GM19372 (cell line): ENCODE measurements around the gene POP4.

Experiments used
- ATAC-seq: cut with Tn5 transposase; IDR thresholded peaks from one replicate; pipeline ENCODE4 v1.9.1; 2021; ENCODE audit warnings: mild to moderate bottlenecking, low read depth, moderate library complexity; ENCODE audit not compliant: unreplicated experiment

The POP4 gene

GRCh38 chr19:29628661-29629385, 22.7 kb downstream of the POP4 start:
- ATAC-seq = no peak

DNA sequence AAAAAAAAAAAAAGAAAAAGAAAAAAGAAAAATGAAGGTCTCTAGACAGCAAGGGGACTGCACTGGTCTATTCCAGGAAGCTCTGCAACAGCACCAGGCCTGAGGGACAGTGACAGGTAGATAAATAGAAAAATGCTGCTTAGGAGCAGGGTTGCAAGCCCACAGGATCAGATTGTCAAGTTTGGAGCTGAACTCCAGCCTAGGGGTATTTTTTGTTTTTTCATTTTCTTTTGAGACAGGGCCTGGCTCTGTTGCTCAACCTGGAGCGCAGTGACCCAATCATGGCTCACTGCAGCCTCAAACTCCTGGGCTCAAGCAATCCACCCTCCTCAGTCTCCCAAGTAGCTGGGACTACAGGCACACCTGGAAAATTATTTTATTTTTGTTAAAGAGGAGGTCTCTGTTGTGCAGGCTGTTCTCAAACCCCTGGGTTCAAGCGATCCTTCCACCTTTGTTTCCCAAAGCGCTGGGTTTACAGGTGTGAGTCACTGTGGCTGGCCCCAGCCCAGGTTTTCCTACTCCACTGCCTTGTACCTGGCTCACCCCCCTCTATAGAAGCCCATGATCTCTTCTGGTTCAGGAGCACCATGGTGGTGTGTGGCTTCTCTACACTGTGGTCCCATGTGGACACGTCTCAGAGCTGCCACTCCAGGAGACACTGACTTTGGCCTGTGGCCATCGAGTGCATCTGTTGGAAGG, 23.9 kb downstream of the POP4 start:
- no peak for ATAC-seq

- ATAC-seq = no peak
Observed at GRCh38 chr19:29630655-29631054, 24.6 kb downstream of the POP4 start.

DNA sequence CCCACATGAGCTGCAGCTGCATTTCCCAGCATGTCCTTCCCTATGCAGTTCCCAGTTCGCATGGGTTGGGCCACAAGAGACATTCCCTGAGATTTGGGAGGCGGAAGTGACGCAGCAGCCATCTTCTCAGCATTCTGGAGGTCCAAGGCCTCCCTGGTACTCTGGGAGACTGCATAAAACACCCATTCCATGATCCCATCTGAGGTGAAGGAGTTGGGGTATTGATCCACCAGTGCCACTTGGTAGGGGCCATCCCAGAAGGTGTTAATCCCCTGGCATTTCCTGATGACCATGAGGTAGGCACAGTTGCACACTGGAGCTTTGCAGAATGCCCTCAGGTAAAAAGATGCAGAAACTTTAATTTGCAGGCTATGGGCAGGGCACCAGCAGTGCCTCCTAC, 25.4 kb downstream of the POP4 start:
- no peak for ATAC-seq

GRCh38 chr19:29634002-29634401, 27.9 kb downstream of the POP4 start:
- ATAC-seq = no peak

DNA sequence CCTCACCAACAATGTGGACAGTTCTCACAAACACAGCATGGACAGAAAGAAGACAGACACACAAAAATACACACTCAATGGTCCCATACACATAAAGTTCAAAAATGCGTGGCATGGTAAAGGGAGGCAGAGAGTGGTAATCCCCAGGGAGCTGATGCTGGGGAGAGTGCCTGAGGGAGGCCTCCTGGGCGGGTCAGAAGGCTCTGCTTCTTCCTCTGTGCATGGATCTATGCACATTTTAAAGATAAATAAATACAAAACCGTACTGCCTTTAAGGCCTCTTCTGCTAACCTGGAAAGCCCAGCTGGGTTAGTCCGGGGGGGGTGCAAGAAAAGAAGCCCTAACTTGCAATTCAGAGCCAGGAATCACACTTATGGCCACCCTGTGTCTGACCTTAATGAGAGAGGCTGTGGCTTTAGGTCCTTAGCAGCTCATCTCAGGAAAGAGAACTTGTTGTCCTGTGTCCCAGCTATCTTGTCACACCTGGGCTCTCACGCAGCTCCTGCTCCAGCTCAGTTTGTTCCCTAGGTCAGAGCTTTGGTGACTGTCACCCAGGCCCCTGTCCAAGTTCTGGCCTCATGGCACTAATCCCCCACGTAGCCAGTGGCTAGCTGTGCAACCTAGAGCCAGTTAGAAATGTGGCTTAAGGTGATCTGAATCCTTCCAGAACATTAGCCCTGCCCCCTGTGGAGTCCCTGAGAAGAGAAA, 28.5 kb downstream of the POP4 start:
- no peak for ATAC-seq

DNA sequence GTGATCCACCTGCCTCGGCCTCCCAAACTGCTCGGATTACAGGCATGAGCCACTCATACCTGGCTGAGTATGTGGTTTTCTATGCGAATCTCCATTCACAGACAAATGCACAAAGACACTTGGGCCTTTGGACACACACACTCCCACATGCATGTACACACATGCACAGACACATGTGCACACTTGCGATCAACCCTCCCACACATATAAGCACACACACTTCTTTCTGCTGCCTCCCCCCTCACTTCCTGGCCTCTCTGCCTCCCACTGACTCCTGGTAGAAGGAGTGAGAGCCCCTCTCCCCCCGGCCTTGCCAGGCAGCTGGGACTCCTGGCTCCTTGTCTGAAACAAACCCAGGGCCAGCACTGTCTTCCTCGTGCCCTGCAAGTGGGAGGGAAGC, 29.9 kb downstream of the POP4 start:
- no peak for ATAC-seq

DNA sequence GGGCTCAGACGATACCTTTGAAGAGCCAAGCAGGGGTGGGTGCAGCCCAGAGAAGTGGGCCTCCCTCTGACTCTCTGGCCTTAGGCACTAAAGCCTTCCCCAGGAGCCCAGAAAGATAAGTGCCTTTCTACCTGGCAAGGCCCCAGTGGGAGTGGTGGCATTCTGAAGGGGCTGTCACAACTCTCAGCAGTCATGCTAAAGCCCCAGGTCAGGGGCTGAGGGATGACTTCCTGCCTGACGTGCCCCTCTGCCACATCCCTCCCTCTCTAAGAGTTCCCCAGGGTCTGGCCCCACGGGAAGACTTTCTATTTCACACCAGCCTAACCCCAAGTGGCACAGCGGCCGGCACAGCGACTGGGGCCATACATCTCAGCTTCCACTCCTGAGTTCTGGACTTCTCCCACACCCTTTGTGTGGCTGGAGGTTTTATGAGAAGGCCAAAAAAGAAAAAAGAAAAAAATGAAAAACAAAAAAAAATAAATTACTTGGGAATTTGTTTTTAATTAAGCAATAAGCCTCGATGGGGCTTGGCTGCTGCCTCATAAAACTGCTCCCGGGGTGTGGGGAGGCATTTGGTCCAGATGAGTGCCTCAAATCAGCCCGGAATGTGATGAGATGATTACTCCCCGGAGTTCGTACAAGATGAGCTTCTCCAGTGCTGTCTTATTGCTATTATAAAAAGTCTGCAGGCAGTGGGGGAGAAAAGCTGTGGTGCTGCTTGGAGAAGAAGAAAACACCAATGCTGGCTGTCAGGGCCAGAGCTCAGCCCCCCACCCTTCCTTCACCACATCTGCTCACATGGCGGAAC, 30.7 kb downstream of the POP4 start:
- ATAC-seq = no peak

GRCh38 chr19:29639086-29639485, 33.0 kb downstream of the POP4 start:
- no peak for ATAC-seq

- no peak for ATAC-seq
Observed at GRCh38 chr19:29640231-29640630, 34.1 kb downstream of the POP4 start.

- ATAC-seq = no peak
Observed at GRCh38 chr19:29641597-29641996, 35.5 kb downstream of the POP4 start.

DNA sequence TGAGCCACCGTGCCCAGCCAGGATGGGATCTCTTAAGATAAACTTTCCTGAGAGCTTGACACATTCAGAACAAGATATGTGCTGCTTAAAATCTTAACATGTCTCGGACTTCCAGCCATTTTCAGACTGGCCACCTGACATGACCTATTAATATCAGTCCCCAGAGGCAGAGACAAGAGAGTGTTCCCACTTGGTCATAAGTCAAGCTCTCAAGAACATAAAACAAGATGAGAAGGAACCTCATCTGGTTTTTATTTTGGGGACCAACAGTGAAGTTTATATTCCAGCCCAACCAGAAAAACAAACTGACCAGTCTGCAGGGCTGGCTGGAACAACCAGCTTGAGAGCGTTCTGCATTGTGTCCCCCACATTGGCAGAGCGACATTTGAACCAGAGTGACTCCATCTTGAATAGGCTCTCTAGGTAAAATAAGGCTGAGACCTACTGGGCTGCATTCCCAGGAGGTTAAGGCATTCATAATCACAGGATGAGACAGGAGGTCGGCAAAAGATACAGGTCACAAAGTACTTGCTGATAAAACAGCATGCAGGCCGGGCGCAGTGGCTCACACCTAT, 37.4 kb downstream of the POP4 start:
- ATAC-seq = no peak

GRCh38 chr19:29644210-29644609, 38.1 kb downstream of the POP4 start:
- ATAC-seq = no peak

- no peak for ATAC-seq
Observed at GRCh38 chr19:29645491-29645867, 39.4 kb downstream of the POP4 start.

DNA sequence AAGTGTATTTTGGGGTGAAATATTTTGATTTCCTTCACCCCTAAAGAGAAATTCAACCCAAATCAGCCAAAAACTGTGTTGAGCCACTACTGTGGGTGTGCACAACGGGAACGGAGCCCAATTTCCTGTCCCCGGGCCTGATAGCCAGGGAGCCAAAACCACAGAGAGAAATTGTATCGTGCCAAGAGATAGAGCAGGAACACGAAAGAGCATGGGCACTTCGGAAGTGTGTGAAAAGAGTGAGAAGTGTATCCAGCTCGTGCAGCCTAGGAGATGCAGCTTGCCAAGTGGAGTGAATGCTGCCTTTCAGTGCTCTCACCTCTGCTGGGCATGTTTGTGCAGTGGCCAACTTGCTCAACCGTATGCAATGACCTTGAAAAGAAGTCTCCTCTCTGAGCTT, 39.8 kb downstream of the POP4 start:
- no peak for ATAC-seq

GRCh38 chr19:29650772-29651387, 44.8 kb downstream of the POP4 start:
- no peak for ATAC-seq

DNA sequence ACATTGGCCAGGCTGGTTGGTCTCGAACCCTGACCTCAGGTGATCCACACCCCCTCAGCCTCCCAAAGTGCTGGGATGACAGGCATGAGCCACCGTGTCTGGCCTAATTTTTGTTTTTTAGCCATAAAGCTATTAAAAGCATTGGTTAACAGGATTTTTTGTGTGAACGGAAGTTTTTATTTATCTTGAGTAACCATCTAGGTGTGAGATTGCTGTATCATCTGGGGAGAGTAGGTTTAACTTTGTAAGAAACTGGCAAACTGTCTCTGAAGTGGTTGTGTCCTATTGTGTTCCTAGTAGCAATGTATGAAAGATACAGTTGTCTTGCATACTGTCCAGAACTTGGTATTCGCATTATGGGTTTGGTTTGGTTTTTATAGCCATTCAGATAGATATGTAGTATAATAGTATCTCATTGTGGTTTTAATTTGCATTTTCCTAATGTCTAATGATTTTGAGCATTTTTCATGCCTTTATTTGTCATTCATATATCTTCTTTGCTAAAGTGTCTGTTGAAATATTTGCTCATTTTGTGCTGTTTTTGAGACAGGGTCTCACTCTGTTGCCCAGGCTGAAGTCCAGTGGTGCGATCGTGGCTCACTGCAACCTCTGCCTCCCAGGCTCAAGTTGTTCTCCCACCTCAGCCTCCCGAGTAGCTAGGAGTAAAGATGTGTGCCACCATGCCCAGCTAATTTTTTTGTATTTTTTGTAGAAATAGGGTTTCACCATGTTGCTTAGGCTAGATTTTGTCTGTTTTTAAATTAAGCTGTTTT, 45.7 kb downstream of the POP4 start:
- no peak for ATAC-seq

GRCh38 chr19:29653398-29653797, 47.3 kb downstream of the POP4 start:
- ATAC-seq = no peak

DNA sequence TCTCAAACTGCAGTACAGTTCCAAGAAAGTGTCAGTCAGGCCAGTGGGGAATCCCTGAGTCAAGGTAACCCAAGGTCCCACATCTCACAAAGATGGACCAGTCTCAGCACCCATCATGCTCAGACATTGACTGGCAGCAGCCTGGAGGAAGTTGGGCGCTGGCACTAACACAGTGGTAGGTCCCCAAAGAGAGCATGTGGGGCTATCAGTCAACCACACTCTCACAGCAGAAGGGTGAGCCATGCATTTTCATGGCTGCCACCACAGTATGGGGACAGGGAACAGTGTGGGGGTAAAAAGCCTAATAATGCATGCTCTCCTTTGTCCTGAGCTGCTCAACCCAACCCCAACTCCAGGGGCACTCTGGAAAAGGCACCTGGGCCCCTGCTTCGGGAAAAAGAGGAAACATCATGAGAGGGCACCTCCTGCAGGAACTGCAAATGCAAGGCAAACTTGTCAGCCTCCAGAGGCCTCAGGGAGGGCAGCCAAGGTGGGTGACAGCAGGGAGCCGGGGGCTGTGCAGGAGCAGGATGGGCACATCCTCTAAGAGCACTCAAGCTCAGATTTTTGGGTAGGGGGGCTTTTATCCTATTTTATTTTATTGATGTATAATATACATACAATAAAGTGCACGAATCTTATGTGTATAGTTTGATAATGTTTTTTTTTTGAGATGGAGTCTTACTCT, 49.7 kb downstream of the POP4 start:
- ATAC-seq = no peak
